Measurements from ENCODE around the gene PTP4A1. TPM values are rescaled to one million over a fixed set of nuclear protein-coding genes. Genes with fewer than 3 reads are reported as not detected.

The PTP4A1 gene
- total and polyA plus RNA-seq, 2 of the 13 experiments (the other 11 are each of a cell fraction or from before 2014, with no cell fraction given) = 141 to 376 TPM

DNA sequence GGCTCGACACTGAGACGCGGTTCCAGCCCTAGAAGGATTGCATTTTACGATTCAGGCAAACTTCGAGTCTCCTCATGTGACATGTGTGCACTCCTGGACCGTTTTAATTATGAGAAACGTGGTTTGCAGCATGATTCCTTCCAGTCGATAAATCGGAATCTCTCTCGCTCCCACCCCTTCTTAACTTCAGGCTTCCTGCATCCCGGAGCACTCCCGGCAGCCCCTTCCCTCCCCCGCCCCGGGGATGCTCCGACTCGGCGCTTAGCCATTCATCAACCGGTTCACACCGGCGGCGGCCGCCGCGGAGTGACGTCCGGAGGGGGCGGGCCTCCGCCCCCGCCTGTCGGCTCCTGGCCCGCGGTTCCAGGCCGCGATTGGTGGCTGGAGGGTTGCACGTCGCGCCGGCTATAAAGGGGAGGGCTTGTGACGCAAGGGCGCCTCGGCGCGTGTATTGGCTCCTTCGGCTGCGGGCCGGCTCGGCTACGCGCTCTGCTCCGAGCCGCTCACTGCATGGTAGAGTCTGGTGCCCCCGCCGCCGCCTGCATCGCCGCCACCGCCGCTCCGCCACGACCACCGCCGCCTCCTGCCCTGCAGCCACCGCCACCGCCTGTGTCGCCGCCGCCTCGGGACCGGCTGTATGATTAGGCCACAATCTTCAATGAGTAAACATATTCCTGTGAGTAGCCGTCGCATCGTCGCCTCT, at the start of gene PTP4A1, which contains the start of gene LOC128125822 (continued):
- TF ChIP-seq, protein P1, sequence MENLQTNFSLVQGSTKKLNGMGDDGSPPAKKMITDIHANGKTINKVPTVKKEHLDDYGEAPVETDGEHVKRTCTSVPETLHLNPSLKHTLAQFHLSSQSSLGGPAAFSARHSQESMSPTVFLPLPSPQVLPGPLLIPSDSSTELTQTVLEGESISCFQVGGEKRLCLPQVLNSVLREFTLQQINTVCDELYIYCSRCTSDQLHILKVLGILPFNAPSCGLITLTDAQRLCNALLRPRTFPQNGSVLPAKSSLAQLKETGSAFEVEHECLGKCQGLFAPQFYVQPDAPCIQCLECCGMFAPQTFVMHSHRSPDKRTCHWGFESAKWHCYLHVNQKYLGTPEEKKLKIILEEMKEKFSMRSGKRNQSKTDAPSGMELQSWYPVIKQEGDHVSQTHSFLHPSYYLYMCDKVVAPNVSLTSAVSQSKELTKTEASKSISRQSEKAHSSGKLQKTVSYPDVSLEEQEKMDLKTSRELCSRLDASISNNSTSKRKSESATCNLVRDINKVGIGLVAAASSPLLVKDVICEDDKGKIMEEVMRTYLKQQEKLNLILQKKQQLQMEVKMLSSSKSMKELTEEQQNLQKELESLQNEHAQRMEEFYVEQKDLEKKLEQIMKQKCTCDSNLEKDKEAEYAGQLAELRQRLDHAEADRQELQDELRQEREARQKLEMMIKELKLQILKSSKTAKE (CRISPR knock-in tag; IDR thresholded peaks at IDR 0.05; ENCODE audit: borderline replicate concordance) = peak; percentile 47; the same call in 1 of the 2 replicates
- TF ChIP-seq IRF2 (CRISPR knock-in tag; IDR thresholded peaks at IDR 0.05) = no peak; the same call in 1 of the 2 replicates
- TF ChIP-seq SMAD9 (CRISPR knock-in tag; IDR thresholded peaks at IDR 0.05) = no peak
- TF ChIP-seq, protein P2, sequence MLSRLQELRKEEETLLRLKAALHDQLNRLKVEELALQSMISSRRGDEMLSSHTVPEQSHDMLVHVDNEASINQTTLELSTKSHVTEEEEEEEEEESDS (CRISPR knock-in tag; IDR thresholded peaks at IDR 0.05; ENCODE audit: borderline replicate concordance) = peak; percentile 91; the same call in 1 of the 2 replicates
- peak; percentile 58 to 70; a peak in 3 of 4 replicates for TF ChIP-seq EP300 (IDR thresholded peaks at IDR 0.05; ENCODE audit: low read depth in 2 of 2, low read length in 2 of 2)
- TF ChIP-seq EP300 (CRISPR knock-in tag; IDR thresholded peaks at IDR 0.05; ENCODE audit: borderline replicate concordance) = no peak; the same call in 1 of the 2 replicates
- no peak for TF ChIP-seq FOXP1 (IDR thresholded peaks at IDR 0.05)
- no peak; the same call in none of the 2 replicates for TF ChIP-seq FOXP1 (CRISPR knock-in tag; IDR thresholded peaks at IDR 0.05)
- peak; percentile 93 for TF ChIP-seq CEBPB (IDR thresholded peaks at IDR 0.05; ENCODE audit: borderline replicate concordance, low read depth, low read length)
- peak; percentile 75 for TF ChIP-seq ZNF761 (CRISPR knock-in tag; conservative IDR thresholded peaks at IDR 0.05)
- peak; percentile 95 for TF ChIP-seq ZNF263 (CRISPR knock-in tag; IDR thresholded peaks at IDR 0.05)
- TF ChIP-seq ZBTB3 (CRISPR knock-in tag; IDR thresholded peaks at IDR 0.05; ENCODE audit: borderline replicate concordance, low read depth) = peak; percentile 69; the same call in 1 of the 2 replicates
- TF ChIP-seq, protein P3, sequence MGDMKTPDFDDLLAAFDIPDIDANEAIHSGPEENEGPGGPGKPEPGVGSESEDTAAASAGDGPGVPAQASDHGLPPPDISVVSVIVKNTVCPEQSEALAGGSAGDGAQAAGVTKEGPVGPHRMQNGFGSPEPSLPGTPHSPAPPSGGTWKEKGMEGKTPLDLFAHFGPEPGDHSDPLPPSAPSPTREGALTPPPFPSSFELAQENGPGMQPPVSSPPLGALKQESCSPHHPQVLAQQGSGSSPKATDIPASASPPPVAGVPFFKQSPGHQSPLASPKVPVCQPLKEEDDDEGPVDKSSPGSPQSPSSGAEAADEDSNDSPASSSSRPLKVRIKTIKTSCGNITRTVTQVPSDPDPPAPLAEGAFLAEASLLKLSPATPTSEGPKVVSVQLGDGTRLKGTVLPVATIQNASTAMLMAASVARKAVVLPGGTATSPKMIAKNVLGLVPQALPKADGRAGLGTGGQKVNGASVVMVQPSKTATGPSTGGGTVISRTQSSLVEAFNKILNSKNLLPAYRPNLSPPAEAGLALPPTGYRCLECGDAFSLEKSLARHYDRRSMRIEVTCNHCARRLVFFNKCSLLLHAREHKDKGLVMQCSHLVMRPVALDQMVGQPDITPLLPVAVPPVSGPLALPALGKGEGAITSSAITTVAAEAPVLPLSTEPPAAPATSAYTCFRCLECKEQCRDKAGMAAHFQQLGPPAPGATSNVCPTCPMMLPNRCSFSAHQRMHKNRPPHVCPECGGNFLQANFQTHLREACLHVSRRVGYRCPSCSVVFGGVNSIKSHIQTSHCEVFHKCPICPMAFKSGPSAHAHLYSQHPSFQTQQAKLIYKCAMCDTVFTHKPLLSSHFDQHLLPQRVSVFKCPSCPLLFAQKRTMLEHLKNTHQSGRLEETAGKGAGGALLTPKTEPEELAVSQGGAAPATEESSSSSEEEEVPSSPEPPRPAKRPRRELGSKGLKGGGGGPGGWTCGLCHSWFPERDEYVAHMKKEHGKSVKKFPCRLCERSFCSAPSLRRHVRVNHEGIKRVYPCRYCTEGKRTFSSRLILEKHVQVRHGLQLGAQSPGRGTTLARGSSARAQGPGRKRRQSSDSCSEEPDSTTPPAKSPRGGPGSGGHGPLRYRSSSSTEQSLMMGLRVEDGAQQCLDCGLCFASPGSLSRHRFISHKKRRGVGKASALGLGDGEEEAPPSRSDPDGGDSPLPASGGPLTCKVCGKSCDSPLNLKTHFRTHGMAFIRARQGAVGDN (CRISPR knock-in tag; IDR thresholded peaks at IDR 0.05) = peak; percentile 97
- TF ChIP-seq IRX3 (CRISPR knock-in tag; IDR thresholded peaks at IDR 0.05; ENCODE audit: borderline replicate concordance, low read depth) = peak; percentile 85; the same call in 1 of the 2 replicates
- TF ChIP-seq CCDC6 (CRISPR knock-in tag; IDR thresholded peaks at IDR 0.05) = peak; percentile 82; the same call in 1 of the 2 replicates
- TF ChIP-seq ZNF451 (CRISPR knock-in tag; IDR thresholded peaks at IDR 0.05) = peak; percentile 80
- TF ChIP-seq NFIB (CRISPR knock-in tag; IDR thresholded peaks at IDR 0.05; ENCODE audit: borderline replicate concordance) = no peak
- TF ChIP-seq, protein P4, sequence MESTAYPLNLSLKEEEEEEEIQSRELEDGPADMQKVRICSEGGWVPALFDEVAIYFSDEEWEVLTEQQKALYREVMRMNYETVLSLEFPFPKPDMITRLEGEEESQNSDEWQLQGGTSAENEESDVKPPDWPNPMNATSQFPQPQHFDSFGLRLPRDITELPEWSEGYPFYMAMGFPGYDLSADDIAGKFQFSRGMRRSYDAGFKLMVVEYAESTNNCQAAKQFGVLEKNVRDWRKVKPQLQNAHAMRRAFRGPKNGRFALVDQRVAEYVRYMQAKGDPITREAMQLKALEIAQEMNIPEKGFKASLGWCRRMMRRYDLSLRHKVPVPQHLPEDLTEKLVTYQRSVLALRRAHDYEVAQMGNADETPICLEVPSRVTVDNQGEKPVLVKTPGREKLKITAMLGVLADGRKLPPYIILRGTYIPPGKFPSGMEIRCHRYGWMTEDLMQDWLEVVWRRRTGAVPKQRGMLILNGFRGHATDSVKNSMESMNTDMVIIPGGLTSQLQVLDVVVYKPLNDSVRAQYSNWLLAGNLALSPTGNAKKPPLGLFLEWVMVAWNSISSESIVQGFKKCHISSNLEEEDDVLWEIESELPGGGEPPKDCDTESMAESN (CRISPR knock-in tag; conservative IDR thresholded peaks at IDR 0.05) = no peak
- no peak for TF ChIP-seq ZNF773 (CRISPR knock-in tag; IDR thresholded peaks at IDR 0.05; ENCODE audit: borderline replicate concordance)
